Endodermal cell (in vitro differentiated cells): ENCODE data around the gene KCNJ4. TPM values are rescaled to one million over a fixed set of nuclear protein-coding genes. Genes with fewer than 3 reads are reported as not detected.

Experiments used
- DNase-seq: peaks from one replicate; pipeline ENCODE4 v3.0.0-alpha.2; 2017
- H3K27ac ChIP-seq: 2 replicates; pipeline ENCODE4 v1.5.1; 2013; ENCODE audit warnings: mild to moderate bottlenecking, low read depth, low read length, moderate library complexity
- H3K27me3 ChIP-seq: 2 replicates; pipeline ENCODE4 v1.6.1; 2013; ENCODE audit warnings: mild to moderate bottlenecking, low read length, moderate library complexity; ENCODE audit not compliant: insufficient read depth, control insufficient read depth, poor library complexity, severe bottlenecking
- H3K36me3 ChIP-seq: 2 replicates; pipeline ENCODE4 v1.7.0; 2013; ENCODE audit warnings: mild to moderate bottlenecking, low read length, moderate library complexity; ENCODE audit not compliant: control insufficient read depth, insufficient read depth
- H3K4me1 ChIP-seq: one replicate; pipeline ENCODE4 v1.7.0; 2013; ENCODE audit warnings: low read length; ENCODE audit not compliant: control insufficient read depth, insufficient read depth
- H3K4me3 ChIP-seq: 2 replicates; pipeline ENCODE4 v1.5.1; 2013; ENCODE audit warnings: mild to moderate bottlenecking, low read length, moderate library complexity
- H3K9ac ChIP-seq: 2 replicates; pipeline ENCODE4 v1.6.1; 2013; ENCODE audit warnings: mild to moderate bottlenecking, low read length, moderate library complexity; ENCODE audit not compliant: poor library complexity, severe bottlenecking; ENCODE audit errors: extremely low read depth
- H3K9me3 ChIP-seq: 2 replicates; pipeline ENCODE4 v1.6.1; 2013; ENCODE audit warnings: mild to moderate bottlenecking, low read length, moderate library complexity; ENCODE audit not compliant: control insufficient read depth
- H3K27ac Mint-ChIP-seq: 2 replicates; pipeline ENCODE4 v1.8.0; 2020; ENCODE audit warnings: mixed read lengths
- H3K27me3 Mint-ChIP-seq: 2 replicates; pipeline ENCODE4 v1.8.0; 2021; ENCODE audit warnings: mild to moderate bottlenecking, mixed read lengths; ENCODE audit not compliant: insufficient read depth
- H3K36me3 Mint-ChIP-seq: 2 replicates; pipeline ENCODE4 v1.8.0; 2020; ENCODE audit warnings: low read depth, mixed read lengths
- H3K4me1 Mint-ChIP-seq: 2 replicates; pipeline ENCODE4 v1.8.0; 2020; ENCODE audit warnings: mixed read lengths
- H3K4me3 Mint-ChIP-seq: 2 replicates; pipeline ENCODE4 v1.8.0; 2020; ENCODE audit warnings: mild to moderate bottlenecking, moderate library complexity, mixed read lengths
- H3K9me3 Mint-ChIP-seq: 2 replicates; pipeline ENCODE4 v1.8.0; 2020; ENCODE audit warnings: mild to moderate bottlenecking, mixed read lengths
- WGBS, 2 experiments: methylation state at CpG; one replicate each; pipeline versions ENCODE4 v1.1.5 to v1.1.7; 2013; ENCODE audit warnings: missing lambda C conversion rate in 2 of 2, mixed read lengths in 1 of 2; ENCODE audit not compliant: insufficient coverage in 1 of 2, insufficient read length in 1 of 2; 5-methylcytosine and 5-hydroxymethylcytosine counted together
- total RNA-seq, 2 donors: library from RNA; stranded (reverse); fragmentation: NEBNext Ultra II Directional in 1 of 2; extraction: Animal tissue kit (Norgen Biotek cat#: 25700) in 1 of 2; gene quantifications; 2 replicates in 1 of 2; 3 replicates in 1 of 2; pipeline ENCODE4 v1.2.1, GENCODE V29; 2021
- TF ChIP-seq, protein P1 (sequence below): fragments of 200-600 bp; sonication (generic); conservative IDR thresholded peaks from 2 replicates; pipeline ENCODE4 v1.5.0; 2021; ENCODE audit warnings: antibody characterized with exemption, mild to moderate bottlenecking

The KCNJ4 gene
- total RNA-seq, 2 donors from 2014 or later: 0.37 to 1.4 TPM

DNA sequence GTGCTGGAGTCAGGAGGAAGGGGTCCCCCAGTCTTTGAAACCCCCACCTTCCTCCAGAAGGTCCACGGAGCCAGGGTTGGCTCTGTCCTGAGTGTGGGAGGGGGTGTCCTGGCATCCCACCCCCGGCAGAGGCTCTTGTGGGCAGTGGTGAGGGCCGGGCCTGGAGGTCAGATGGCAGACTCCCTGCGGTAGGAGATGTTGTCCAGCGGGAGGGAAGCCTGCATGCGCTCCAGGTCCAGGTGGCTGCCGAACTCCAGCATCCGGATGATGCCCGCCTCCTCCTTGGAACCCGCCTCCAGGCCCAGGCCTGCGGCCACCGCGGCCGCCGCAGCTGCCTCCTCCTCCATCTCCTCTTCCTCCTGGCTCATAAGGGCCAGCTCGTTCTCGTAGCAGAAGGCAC lies 28.4 kb downstream of the KCNJ4 start:
- peaks cover 7% of the 10 kb centered on the region for H3K4me1 Mint-ChIP-seq
- DNase-seq: no peak
- no peak overlapping the region for H3K4me3 Mint-ChIP-seq
- no peak overlapping the region for H3K9ac ChIP-seq
- WGBS, 2 experiments: 93 to 94% methylated on average over 8 to 17 of the region's 17 CpGs
- no peaks in the 10 kb centered on the region for H3K27me3 Mint-ChIP-seq
- no peaks in the 10 kb centered on the region for H3K9me3 Mint-ChIP-seq
- H3K27me3 ChIP-seq: no peaks in the 10 kb centered on the region
- H3K4me1 ChIP-seq: no peaks in the 10 kb centered on the region
- no peaks in the 10 kb centered on the region for H3K36me3 Mint-ChIP-seq
- H3K9me3 ChIP-seq: no peaks in the 10 kb centered on the region
- H3K27ac ChIP-seq: no peak overlapping the region
- no peak overlapping the region for H3K4me3 ChIP-seq
- H3K36me3 ChIP-seq: no peaks in the 10 kb centered on the region
- H3K27ac Mint-ChIP-seq: no peak overlapping the region
- TF ChIP-seq, protein P1, sequence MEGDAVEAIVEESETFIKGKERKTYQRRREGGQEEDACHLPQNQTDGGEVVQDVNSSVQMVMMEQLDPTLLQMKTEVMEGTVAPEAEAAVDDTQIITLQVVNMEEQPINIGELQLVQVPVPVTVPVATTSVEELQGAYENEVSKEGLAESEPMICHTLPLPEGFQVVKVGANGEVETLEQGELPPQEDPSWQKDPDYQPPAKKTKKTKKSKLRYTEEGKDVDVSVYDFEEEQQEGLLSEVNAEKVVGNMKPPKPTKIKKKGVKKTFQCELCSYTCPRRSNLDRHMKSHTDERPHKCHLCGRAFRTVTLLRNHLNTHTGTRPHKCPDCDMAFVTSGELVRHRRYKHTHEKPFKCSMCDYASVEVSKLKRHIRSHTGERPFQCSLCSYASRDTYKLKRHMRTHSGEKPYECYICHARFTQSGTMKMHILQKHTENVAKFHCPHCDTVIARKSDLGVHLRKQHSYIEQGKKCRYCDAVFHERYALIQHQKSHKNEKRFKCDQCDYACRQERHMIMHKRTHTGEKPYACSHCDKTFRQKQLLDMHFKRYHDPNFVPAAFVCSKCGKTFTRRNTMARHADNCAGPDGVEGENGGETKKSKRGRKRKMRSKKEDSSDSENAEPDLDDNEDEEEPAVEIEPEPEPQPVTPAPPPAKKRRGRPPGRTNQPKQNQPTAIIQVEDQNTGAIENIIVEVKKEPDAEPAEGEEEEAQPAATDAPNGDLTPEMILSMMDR: no peak

DNA sequence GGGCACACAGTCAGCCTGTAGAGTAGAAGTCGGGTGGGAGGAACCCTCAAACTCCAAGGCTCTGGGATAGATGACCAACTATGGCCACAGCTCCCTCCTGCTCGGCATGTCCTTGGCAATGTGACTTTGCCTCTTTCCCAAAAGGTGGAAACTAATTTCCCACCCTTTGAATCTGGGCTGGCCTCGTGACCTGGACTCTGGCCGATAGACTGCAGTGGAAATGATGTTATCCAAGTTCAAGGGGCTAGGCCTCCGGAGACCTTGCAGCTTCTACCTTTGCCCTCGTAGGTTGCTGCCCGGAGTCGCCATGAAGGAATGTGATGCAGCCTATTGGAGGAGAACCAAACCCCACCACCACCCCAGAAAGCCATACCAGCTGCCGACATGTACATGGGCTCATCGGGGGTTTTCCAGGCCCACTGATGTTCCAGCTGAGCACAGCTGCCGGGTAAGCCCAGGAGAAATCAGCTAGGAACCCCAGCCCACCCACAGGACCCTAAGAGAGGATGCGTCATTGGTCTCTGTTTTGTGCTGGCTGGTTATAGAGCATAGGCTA lies 30.4 kb downstream of the KCNJ4 start:
- Mint-ChIP-seq H3K4me3 (no peak overlapping the region), H3K4me1 (peaks cover 7% of the 10 kb centered on the region), H3K27me3 (no peaks in the 10 kb centered on the region), H3K36me3 (no peaks in the 10 kb centered on the region), H3K9me3 (no peaks in the 10 kb centered on the region), H3K27ac (no peak overlapping the region)
- H3K9me3 ChIP-seq: no peaks in the 10 kb centered on the region
- no peak for DNase-seq
- no peak overlapping the region for H3K27ac ChIP-seq
- no peak overlapping the region for H3K4me3 ChIP-seq
- TF ChIP-seq, protein P1: no peak
- 90 to 93% methylated on average over 6 to 12 of the region's 12 CpGs for WGBS, 2 experiments
- H3K4me1 ChIP-seq: no peaks in the 10 kb centered on the region
- no peak overlapping the region for H3K9ac ChIP-seq
- H3K36me3 ChIP-seq: no peaks in the 10 kb centered on the region
- H3K27me3 ChIP-seq: no peaks in the 10 kb centered on the region

DNA sequence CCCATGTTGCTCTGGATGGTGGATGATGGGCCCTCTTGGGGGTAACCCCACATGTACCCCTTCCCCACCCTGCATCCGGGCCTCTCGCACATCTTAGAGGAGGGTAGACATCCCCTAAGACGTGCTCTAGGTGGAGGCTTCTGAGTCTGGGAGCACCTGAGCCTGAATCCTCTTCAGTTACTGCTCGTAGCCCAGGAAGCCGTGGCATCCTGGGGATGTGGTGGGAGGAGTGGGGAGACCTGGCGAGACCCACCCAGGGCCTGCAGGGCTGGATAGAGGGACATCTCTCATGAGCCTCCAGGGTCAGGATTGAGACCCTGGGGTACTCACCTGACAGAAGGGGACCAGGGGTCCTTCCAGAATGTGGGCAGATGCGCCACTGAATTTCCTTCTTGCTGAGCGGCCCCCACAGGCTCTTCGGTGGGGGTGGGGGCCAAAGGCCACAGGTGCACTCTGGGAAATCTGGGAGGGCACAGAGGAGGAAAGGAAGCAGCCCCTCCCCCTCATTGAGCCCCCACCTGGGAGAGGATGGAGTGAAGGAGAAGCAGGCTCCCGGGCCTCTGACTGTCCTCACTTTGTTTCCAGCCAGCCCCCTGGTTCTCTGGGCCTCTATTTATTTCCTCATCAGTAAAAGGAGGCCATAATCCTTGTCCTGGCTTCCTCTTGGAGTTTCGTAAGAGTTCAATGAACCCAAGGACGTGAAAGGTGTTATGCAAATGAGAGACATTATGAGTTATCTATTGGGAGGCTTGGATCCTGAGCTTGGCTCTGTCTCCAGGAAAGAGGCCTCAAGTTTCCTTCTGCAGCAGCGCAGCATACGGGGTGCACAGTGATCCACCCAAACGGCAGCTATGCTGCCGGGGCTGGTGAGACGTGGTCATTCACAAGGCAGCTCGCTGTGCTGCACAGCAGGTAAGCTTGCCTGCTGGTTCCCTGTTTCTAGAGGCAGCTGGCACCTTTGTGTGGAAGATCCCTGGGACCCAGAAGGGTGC lies 31.2 kb downstream of the KCNJ4 start:
- Histone ChIP-seq H3K9me3 (no peaks in the 10 kb centered on the region), H3K36me3 (no peaks in the 10 kb centered on the region), H3K9ac (no peak overlapping the region), H3K4me3 (no peak overlapping the region), H3K4me1 (no peaks in the 10 kb centered on the region), H3K27me3 (no peaks in the 10 kb centered on the region), H3K27ac (no peak overlapping the region)
- no peak overlapping the region for H3K27ac Mint-ChIP-seq
- H3K4me3 Mint-ChIP-seq: no peak overlapping the region
- WGBS, 2 experiments: 86 to 87% methylated on average over 11 to 18 of the region's 18 CpGs
- peaks cover 7% of the 10 kb centered on the region for H3K4me1 Mint-ChIP-seq
- H3K9me3 Mint-ChIP-seq: no peaks in the 10 kb centered on the region
- H3K27me3 Mint-ChIP-seq: no peaks in the 10 kb centered on the region
- TF ChIP-seq, protein P1: no peak
- no peaks in the 10 kb centered on the region for H3K36me3 Mint-ChIP-seq
- DNase-seq: no peak
